ENCODE data around the gene APMAP.

- no peak for TF ChIP-seq FOXA1 (IDR thresholded peaks at IDR 0.05)
- TF ChIP-seq REST (IDR thresholded peaks at IDR 0.05), result no peak
- no peak for TF ChIP-seq CTCF (IDR thresholded peaks at IDR 0.05; ENCODE audit: low read depth, low read length, missing input control)
Observed at GRCh38 chr20:25032478-25033264, 40.1 kb upstream of the APMAP start.

All from liver (tissue), 2 donors.